HG03378 (cell line): ENCODE results near the gene PTP4A2.
"Not testable (repeated sequence)": the region's sequence is repeated elsewhere in the genome, so short reads cannot be mapped to it uniquely, and the experiment has no call there.

Experiments used
- ATAC-seq: cut with Tn5 transposase; IDR thresholded peaks from one replicate; pipeline ENCODE4 v1.9.1; 2021; ENCODE audit warnings: mild to moderate bottlenecking, moderate library complexity; ENCODE audit not compliant: unreplicated experiment

Gene PTP4A2

GRCh38 chr1:31895474-31896198 is 42.5 kb downstream of the PTP4A2 start:
- not testable (repeated sequence) for ATAC-seq

- no peak for ATAC-seq
Observed at GRCh38 chr1:31891280-31891679, 46.9 kb downstream of the PTP4A2 start.

GRCh38 chr1:31888291-31888690 is 49.9 kb downstream of the PTP4A2 start:
- no peak for ATAC-seq

GRCh38 chr1:31886866-31887265 is 51.3 kb downstream of the PTP4A2 start:
- no peak for ATAC-seq

- no peak for ATAC-seq
Observed at GRCh38 chr1:31885851-31886250, 52.3 kb downstream of the PTP4A2 start.

GRCh38 chr1:31883357-31883942 is 54.7 kb downstream of the PTP4A2 start:
- no peak for ATAC-seq

- ATAC-seq, result no peak
Observed at GRCh38 chr1:31881688-31882000, 56.5 kb downstream of the PTP4A2 start.

- no peak for ATAC-seq
Observed at GRCh38 chr1:31880957-31881687, 57.0 kb downstream of the PTP4A2 start.

- ATAC-seq, result no peak
Observed at GRCh38 chr1:31879981-31880608, 58.1 kb downstream of the PTP4A2 start.

- ATAC-seq, result no peak
Observed at GRCh38 chr1:31878058-31878457, 60.1 kb downstream of the PTP4A2 start.

GRCh38 chr1:31877544-31877943 is 60.6 kb downstream of the PTP4A2 start:
- no peak for ATAC-seq

- no peak for ATAC-seq
Observed at GRCh38 chr1:31875636-31876236, 62.4 kb downstream of the PTP4A2 start.

GRCh38 chr1:31874942-31875341 is 63.2 kb downstream of the PTP4A2 start:
- ATAC-seq, result no peak

GRCh38 chr1:31872658-31873636 is 65.2 kb downstream of the PTP4A2 start:
- no peak for ATAC-seq

- ATAC-seq, result no peak
Observed at GRCh38 chr1:31871703-31872102, 66.5 kb downstream of the PTP4A2 start.

- ATAC-seq, result no peak
Observed at GRCh38 chr1:31870086-31870736, 68.0 kb downstream of the PTP4A2 start.

GRCh38 chr1:31869449-31869848 is 68.7 kb downstream of the PTP4A2 start:
- ATAC-seq, result no peak

GRCh38 chr1:31868862-31869261 is 69.3 kb downstream of the PTP4A2 start:
- no peak for ATAC-seq

- ATAC-seq, result no peak
Observed at GRCh38 chr1:31867546-31867945, 70.6 kb downstream of the PTP4A2 start.
